Non-pigmented ciliary epithelial cell (primary cell): ENCODE data around the gene WNT11.
A peak's percentile ranks its signal among the peaks of the same experiment; 100 is the strongest.

Source experiments
- DNase-seq: peaks from one replicate; pipeline ENCODE4 v3.0.0-alpha.2; 2010; ENCODE audit warnings: low read depth

WNT11 gene

DNA sequence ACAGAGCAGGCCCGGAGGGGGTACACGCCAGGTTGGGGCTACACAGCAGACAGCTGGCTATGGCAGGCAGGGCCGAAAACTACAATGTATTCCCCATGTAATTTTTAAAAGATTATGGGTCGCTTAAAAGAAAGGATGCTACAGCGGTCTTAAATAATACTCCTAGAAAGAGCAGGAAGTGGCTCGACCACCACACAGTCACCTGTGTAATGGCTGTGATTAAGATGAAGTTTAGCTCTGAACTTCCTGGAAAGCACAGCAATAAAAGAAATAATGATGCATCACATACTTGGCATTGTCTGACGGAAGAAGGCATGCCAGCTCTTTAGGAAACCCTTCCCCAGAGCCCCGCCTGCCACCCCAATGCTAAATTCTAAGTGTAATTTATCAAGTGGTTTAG lies 32.6 kb downstream of the WNT11 start:
- DNase-seq = no peak

DNA sequence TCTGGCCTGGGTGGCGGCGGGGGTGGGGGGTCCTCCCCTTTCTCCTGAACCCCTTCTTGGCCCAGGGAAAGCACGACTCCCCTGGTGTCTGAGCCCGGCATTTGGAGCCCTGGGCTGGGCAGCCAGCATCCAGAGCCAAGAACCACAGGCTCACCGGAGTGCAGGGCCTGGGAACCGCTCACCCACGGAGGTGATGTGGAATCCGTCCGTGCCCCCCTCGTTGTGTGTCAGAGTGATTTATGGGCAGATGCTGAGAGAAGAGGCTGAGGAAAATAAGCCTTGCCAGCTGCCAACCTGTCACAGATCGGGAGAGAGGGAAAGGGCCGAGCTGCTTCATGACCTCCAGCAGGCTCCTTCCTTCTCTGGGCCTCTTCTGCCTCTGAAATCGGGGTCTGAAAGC lies 33.7 kb downstream of the WNT11 start:
- DNase-seq = no peak

- DNase-seq = no peak
Observed at GRCh38 chr11:76170468-76170867, 35.8 kb downstream of the WNT11 start.

DNA sequence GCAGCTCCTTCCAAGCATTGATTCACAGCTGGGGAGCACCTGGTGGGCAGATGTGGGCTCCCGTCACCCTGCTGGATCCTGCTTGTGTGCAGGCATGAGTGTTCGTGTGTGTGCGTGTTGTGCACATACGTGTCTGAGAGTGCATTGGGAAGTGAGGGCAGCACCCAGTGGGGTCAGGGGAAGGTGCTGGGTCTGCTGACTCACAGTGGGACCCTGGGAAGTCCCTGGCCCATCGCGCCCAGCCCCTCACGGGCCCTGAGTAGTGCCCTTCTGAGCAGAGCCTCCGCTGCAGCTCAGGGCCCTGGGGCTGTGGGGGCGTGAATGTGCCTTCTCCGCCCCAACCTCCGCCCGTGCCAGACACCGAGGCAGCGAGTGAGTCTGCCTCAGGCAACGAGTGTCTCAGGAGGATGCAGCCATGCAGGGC lies 36.8 kb downstream of the WNT11 start:
- no peak for DNase-seq

- DNase-seq = no peak
Observed at GRCh38 chr11:76167590-76167989, 38.7 kb downstream of the WNT11 start.

DNA sequence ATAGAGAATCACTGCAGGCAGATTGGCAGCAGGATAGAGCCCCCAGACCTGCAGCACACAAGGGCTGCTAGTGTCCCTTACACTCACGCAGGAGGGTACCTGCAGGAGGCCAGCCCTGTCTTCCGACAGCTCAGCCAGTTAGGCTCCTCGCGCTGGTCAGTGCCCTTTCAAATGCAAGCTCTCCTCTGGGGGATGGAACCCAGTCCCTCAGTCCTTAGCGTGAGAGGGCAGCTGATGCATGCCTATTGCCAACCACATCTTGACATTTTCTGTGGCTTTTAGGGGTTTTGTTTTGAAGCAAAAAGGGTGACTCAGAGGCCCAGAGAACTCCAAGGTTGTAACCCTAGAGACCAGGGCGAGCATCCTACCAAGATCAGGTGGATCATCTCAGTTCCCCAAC lies 40.0 kb downstream of the WNT11 start:
- no peak for DNase-seq

DNA sequence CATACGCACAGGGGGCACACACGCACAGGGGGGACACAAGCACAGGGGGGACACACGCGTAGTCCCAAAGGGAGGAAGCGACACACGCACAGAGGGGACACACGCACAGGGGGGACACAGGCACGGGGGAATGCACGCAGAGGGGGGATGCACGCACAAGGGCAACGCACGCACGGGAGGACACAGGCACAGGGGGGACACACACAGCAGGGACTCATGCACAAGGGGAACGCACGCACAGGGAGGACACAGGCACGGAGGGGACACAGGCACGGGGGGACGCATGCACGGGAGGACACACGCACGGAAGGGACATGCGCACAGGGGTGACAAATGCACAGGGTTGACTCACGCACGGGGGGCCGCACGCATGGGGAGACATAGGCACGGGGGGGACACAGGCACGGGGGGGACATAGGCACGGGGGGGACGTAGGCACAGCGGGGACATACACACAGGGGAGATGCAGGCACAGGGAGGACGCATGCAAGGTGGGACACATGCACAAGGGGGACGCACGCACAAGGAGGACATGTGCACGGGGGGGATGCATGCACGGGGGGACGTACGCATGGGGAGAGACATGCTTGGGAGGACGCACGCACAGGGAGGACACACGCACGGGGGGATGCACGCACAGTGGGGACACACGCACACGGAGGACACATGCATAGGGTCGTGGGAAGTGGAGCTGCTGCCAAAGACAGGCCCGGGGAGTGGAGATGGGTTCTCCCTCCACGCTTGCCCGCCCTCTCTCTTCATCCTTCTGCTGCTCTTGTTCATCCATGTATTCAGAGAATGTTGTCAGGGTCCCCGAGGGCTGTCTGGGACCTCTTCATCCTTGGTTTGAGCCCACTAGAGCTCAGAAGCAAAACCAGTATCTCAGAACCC lies 41.2 kb downstream of the WNT11 start:
- DNase-seq = no peak

- no peak for DNase-seq
Observed at GRCh38 chr11:76164081-76164480, 42.2 kb downstream of the WNT11 start.

- DNase-seq = no peak
Observed at GRCh38 chr11:76163289-76163880, 42.9 kb downstream of the WNT11 start.

GRCh38 chr11:76162336-76163288 lies 43.7 kb downstream of the WNT11 start:
- no peak for DNase-seq

- no peak for DNase-seq
Observed at GRCh38 chr11:76161261-76161961, 44.9 kb downstream of the WNT11 start.

- no peak for DNase-seq
Observed at GRCh38 chr11:76160856-76161255, 45.4 kb downstream of the WNT11 start.

DNA sequence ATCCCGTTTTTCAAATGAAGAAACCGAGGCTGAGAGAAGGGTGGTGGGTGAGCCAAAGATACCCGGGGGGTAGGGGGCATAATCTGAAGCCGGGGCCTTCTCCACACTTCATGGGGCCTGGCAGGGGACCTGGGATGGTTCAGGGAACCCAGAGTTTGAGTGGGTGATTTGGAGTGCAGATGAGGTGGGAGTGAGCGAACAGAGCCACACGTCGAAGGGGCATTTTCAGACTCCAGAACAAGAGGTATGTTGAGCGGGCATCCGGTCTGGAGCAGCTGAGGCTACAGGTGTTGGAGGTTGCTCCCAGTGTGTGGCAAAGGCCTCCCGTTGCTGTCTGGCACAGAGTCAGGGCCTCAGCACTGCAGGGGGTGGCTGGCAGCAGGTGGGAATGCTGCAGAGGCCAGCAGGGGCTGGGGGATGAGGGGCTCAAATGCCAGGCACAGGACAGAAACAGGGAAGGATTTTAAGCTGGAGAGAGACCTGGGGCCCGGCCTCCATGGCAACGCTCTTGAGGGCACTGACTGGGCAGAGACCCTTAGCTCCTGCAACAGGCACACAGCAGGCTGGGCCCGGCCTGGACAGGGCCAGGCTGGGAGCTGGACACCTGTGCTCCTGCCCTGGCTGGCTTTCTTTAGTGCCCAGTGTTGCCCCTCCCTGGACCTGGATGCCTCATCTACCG lies 46.2 kb downstream of the WNT11 start:
- DNase-seq = no peak

- no peak for DNase-seq
Observed at GRCh38 chr11:76159303-76159937, 46.9 kb downstream of the WNT11 start.

- DNase-seq = no peak
Observed at GRCh38 chr11:76158394-76159302, 47.7 kb downstream of the WNT11 start.

DNA sequence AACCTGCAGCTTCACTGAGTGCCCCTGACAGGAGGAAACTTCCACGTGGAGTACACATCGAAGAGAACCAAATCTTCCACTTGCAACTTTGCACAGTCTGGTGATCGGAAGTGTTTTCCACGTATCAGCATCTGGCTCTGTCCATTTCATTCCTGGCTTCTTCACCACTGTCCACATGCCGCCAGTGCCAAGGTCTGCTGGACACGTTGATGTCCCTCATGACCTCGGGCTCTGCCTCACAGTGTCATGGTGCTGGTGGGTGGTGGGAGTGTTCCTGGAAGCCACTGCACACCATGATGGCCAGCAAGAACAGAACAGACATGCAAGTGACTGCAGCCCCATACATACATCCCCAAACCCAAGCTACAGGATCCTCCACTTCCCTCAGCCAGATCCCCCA lies 48.4 kb downstream of the WNT11 start:
- DNase-seq = no peak

DNA sequence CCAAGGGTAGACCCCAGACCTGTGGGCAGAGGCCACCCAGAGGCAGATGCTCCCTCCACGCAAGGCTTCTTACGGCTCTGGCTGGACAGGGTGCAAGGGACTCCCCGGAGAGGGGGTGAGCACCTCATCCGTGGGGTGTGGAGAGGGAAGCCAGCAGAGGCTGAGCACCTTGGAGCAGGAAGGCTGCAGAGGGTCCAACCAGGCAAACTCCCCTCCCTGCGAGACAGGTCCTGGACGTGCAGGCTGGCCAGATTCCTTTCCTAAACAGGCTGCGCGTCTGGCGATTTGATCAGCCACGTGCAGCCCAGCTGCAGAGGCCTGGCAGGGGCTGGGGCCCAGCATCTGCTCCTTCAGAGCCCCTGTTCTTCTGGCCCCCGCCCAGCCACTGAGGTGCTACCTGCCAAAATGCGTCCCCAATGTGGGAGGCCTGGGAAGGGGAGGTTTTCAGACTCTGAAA lies 49.3 kb downstream of the WNT11 start:
- no peak for DNase-seq

DNA sequence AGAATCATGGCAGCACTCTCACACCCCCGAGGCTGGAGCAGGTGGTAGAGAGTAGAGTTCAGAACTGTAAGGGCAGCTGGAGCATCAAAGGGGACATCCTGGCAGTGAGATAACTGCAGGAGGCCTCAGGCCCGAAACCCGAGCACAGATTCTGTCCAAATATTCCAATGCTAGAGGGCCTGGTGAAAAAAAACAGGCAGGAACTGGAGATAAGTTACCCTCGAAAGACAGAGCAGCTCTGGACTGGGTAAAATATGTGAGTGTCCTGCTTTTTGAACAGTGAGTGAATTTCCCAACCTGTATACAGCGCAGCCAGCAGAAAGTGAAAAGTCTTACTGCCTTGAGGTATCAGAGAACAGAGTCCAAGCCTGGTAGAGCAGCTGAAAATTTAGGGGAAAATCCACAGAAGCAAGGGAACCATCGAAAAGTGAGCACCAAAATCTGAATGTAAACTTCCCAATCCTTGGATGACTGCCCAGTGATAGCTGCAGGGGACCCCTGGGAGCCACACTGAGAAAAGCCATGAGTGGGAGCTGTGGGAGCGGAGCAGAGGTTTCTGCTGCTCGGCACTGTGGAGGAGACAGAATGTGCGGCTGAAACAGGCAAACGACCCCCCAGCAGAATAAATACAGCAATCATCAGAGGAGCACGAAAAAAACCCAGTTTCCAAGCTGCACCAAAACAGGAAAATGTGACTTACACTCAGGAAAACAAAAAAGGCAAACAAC lies 50.6 kb downstream of the WNT11 start:
- no peak for DNase-seq

DNA sequence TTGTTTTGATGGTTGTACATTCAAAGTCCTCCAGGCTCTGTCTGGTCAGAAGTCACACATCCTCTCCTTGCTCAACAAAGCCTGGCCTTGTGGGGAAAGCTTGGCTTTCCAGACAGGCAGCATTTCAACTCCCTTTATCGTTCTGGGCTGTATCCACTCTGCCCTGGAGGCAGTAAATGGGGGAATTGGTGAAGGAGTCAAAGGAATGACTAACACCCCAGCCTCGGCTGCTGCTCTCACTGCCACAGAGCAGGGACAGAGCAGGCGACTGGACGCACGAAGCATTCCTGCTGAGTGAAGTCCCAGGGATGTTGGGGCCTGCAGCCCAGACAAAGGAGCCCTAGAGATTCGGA lies 52.8 kb downstream of the WNT11 start:
- peak; percentile 1 for DNase-seq
